HCT116 (cell line): ENCODE measurements around the gene RBBP6. TPM values are rescaled to one million over a fixed set of nuclear protein-coding genes. Genes with fewer than 3 reads are reported as not detected.

Experiments used
- ATAC-seq: fragments of 200-7000 bp; cut with Tn5 transposase; 2 replicates; pipeline ENCODE4 v1.9.1; 2020; ENCODE audit warnings: mild to moderate bottlenecking, moderate library complexity
- BruUV-seq: library from RNA; stranded (reverse); fragments of 400-500 nt; replicated peaks from 2 replicates; lab custom pipeline; 2021; lab: Mats Ljungman, UMichigan
- CTCF ChIA-PET: fragments of 300-600 bp; sonication (Branson Sonifier 250); formaldehyde crosslinking; loops from one replicate; lab custom pipeline; 2021; ENCODE audit warnings: antibody characterized with exemption; lab: Charles Lee
- POLR2A ChIA-PET: fragments of 300-600, 350-600 bp; sonication (Branson Sonifier 250); formaldehyde crosslinking; loops from one replicate; lab custom pipeline; 2021; ENCODE audit warnings: antibody characterized with exemption; lab: Charles Lee
- RAD21 ChIA-PET, 2 experiments: fragments of 300-600 bp; sonication (Branson Sonifier 250); formaldehyde crosslinking; loops; one replicate each; lab custom pipeline; 2023; ENCODE audit warnings: low total read pairs in 2 of 2; ENCODE audit not compliant: uncharacterized antibody in 2 of 2, unreplicated experiment in 2 of 2, low non-redundant PET in 1 of 2; lab: Charles Lee
- DNase-seq: peaks from one replicate; pipeline ENCODE4 v3.0.0-alpha.2; 2010; ENCODE audit warnings: low read depth, low spot score
- H2AFZ ChIP-seq: fragments of 200-600 bp; shearing (Covaris generic), sonication (generic); 2 replicates; pipeline ENCODE4 v1.6.1; 2017; ENCODE audit warnings: low read depth, mixed run types, mixed read lengths, antibody characterized with exemption, low read length; ENCODE audit not compliant: poor library complexity, severe bottlenecking
- H3K27ac ChIP-seq: 2 replicates; pipeline ENCODE4 v1.5.1; 2012; ENCODE audit warnings: low read depth, low read length
- H3K27me3 ChIP-seq: fragments of 200-600 bp; sonication (generic); 2 replicates; pipeline ENCODE4 v1.6.1; 2016; ENCODE audit warnings: mixed run types, low read length, mixed read lengths; ENCODE audit not compliant: insufficient read depth
- H3K36me3 ChIP-seq, 2 experiments: fragments of 200-500 bp in 1 of 2; fragments of 200-600 bp in 1 of 2; sonication (Bioruptor generic) in 1 of 2; sonication (generic) in 1 of 2; 2 replicates each; pipeline versions ENCODE4 v1.5.1 to v1.6.1; 2014 to 2016; ENCODE audit warnings: low read length in 2 of 2, inconsistent platforms in 1 of 2, mixed read lengths in 1 of 2, mixed run types in 1 of 2; ENCODE audit not compliant: insufficient read depth in 2 of 2, control insufficient read depth in 1 of 2
- H3K4me1 ChIP-seq, 2 experiments: fragments of 200-600 bp in 1 of 2; sonication (generic) in 1 of 2; 2 replicates each; pipeline versions ENCODE4 v1.5.1 to v1.6.1; 2012 to 2017; ENCODE audit warnings: low read length in 2 of 2, inconsistent platforms in 1 of 2, mild to moderate bottlenecking in 1 of 2, mixed read lengths in 1 of 2, mixed run types in 1 of 2, moderate library complexity in 1 of 2; ENCODE audit not compliant: insufficient read depth in 2 of 2, control insufficient read depth in 1 of 2
- H3K4me2 ChIP-seq: fragments of 200-600 bp; sonication (generic); 2 replicates; pipeline ENCODE4 v1.6.1; 2017; ENCODE audit warnings: mixed run types, low read length, mixed read lengths
- H3K4me3 ChIP-seq, 2 experiments: fragments of 200-600 bp in 1 of 2; sonication (generic) in 1 of 2; replicated peaks in 1 of 2; 2 replicates each; pipeline ENCODE4 v1.5.1; 2011 to 2016; ENCODE audit warnings: low read length in 2 of 2, control low read depth in 1 of 2, low read depth in 1 of 2, mild to moderate bottlenecking in 1 of 2, mixed read lengths in 1 of 2, mixed run types in 1 of 2
- H3K79me2 ChIP-seq: fragments of 200-600 bp; sonication (generic); 2 replicates; pipeline ENCODE4 v1.6.1; 2017; ENCODE audit warnings: mild to moderate bottlenecking, mixed run types, low read length, moderate library complexity, mixed read lengths; ENCODE audit not compliant: insufficient read depth
- H3K9ac ChIP-seq: fragments of 200-600 bp; sonication (generic); 2 replicates; pipeline ENCODE4 v1.6.1; 2016; ENCODE audit warnings: low read length, mixed read lengths
- H3K9me2 ChIP-seq: fragments of 200-600 bp; sonication (generic), shearing (Covaris generic); 2 replicates; pipeline ENCODE4 v1.6.1; 2017; ENCODE audit warnings: mixed run types, mild to moderate bottlenecking, moderate library complexity; ENCODE audit not compliant: insufficient read depth
- H3K9me3 ChIP-seq, 2 experiments: fragments of 200-500 bp in 1 of 2; fragments of 200-600 bp in 1 of 2; sonication (Bioruptor generic) in 1 of 2; sonication (generic) in 1 of 2; 2 replicates each; pipeline ENCODE4 v1.6.1; 2014 to 2017; ENCODE audit warnings: low read length in 2 of 2, mixed read lengths in 2 of 2, inconsistent platforms in 1 of 2, low read depth in 1 of 2, mild to moderate bottlenecking in 1 of 2, mixed run types in 1 of 2, moderate library complexity in 1 of 2; ENCODE audit not compliant: control insufficient read depth in 1 of 2, insufficient read depth in 1 of 2
- H4K20me1 ChIP-seq: fragments of 200-600 bp; sonication (generic), shearing (Covaris generic); 2 replicates; pipeline ENCODE4 v1.6.1; 2017; ENCODE audit warnings: mixed run types, mild to moderate bottlenecking, moderate library complexity; ENCODE audit not compliant: insufficient read depth
- ATF3 ChIP-seq: IDR thresholded peaks from 2 replicates; pipeline ENCODE4 v1.6.1; 2012
- CBX3 ChIP-seq: IDR thresholded peaks from 2 replicates; pipeline ENCODE4 v1.6.1; 2012; ENCODE audit warnings: low read depth
- CEBPB ChIP-seq: IDR thresholded peaks from 2 replicates; pipeline ENCODE4 v1.6.1; 2012; ENCODE audit warnings: low read depth
- EGR1 ChIP-seq: IDR thresholded peaks from 2 replicates; pipeline ENCODE4 v1.6.1; 2012; ENCODE audit warnings: low read depth
- ELF1 ChIP-seq: IDR thresholded peaks from 2 replicates; pipeline ENCODE4 v1.6.1; 2012; ENCODE audit warnings: low read depth, borderline replicate concordance
- EZH2 ChIP-seq: fragments of 200-600 bp; sonication (generic); IDR thresholded peaks from 2 replicates; pipeline ENCODE4 v1.6.1; 2017; ENCODE audit warnings: antibody characterized with exemption, mixed run types
- JUND ChIP-seq: IDR thresholded peaks from 2 replicates; pipeline ENCODE4 v1.6.1; 2012
- POLR2A ChIP-seq: IDR thresholded peaks from 2 replicates; pipeline ENCODE4 v1.7.0; 2011; ENCODE audit warnings: borderline replicate concordance; ENCODE audit not compliant: insufficient read depth, insufficient read length; ENCODE audit errors: extremely low read depth
- POLR2AphosphoS5 ChIP-seq: IDR thresholded peaks from 2 replicates; pipeline ENCODE4 v1.6.1; 2011; ENCODE audit warnings: mild to moderate bottlenecking, low read depth, low read length, moderate library complexity
- RAD21 ChIP-seq: IDR thresholded peaks from 2 replicates; pipeline ENCODE4 v1.6.1; 2012; ENCODE audit warnings: low read depth, mild to moderate bottlenecking
- SP1 ChIP-seq: IDR thresholded peaks from 2 replicates; pipeline ENCODE4 v1.6.1; 2012; ENCODE audit warnings: low read depth
- YY1 ChIP-seq: IDR thresholded peaks from 2 replicates; pipeline ENCODE4 v1.6.1; 2011; ENCODE audit warnings: low read length, low read depth, moderate library complexity, mild to moderate bottlenecking; ENCODE audit not compliant: insufficient replicate concordance; ENCODE audit errors: extremely low read depth
- ZFX ChIP-seq: fragments of 450-650 bp; IDR thresholded peaks from 2 replicates; pipeline ENCODE4 v1.6.1; 2017
- ZNF274 ChIP-seq: fragments of 200-500 bp; sonication (Bioruptor generic); IDR thresholded peaks from 2 replicates; pipeline ENCODE4 v1.6.1; 2014; ENCODE audit warnings: mild to moderate bottlenecking, low read depth, low read length, inconsistent platforms
- intact Hi-C: fragments of 100-400 bp; cut with micrococcal nuclease; formaldehyde crosslinking; loops from 2 replicates; pipeline ENCODE4 v1.10.0; 2022
- total RNA-seq: library from RNA; stranded (reverse); gene quantifications from one replicate; pipeline ENCODE4 v1.2.1, GENCODE V29; 2021; ENCODE audit not compliant: unreplicated experiment
- TF ChIP-seq, protein P1 (sequence below), 3 experiments: fragments of 200-600 bp in 1 of 3; sonication (generic) in 1 of 3; IDR thresholded peaks in 2 of 3; conservative IDR thresholded peaks in 1 of 3; 2 replicates each; pipeline ENCODE4 v1.5.1; 2012 to 2017; ENCODE audit warnings: low read depth in 2 of 3, low read length in 2 of 3, antibody characterized with exemption in 1 of 3, borderline replicate concordance in 1 of 3, control low read depth in 1 of 3, mild to moderate bottlenecking in 1 of 3, mixed read lengths in 1 of 3, mixed run types in 1 of 3, moderate library complexity in 1 of 3; ENCODE audit not compliant: insufficient read depth in 1 of 3
- TF ChIP-seq, protein P2 (sequence below): IDR thresholded peaks from 2 replicates; pipeline ENCODE4 v1.6.1; 2012

Gene RBBP6
- total RNA-seq, 1 experiment from 2014 or later = 52.4 TPM

DNA sequence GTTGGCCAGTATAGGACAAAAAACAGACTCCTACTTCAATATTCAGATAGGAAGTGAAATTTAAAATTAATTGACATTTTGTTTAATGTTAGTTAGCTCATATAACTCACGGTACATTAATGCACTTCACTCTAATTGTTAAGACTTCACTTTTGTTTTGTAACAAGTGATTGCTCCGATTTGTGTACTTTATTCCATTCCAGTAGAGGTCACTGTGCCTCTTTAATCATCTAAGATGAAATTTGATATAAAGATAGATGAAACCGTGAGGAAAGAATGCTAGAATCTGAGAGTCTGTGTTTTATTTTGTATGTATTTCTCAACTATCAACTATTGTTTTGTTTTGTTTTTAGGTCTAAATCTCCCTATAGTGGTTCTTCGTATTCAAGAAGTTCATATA, 29.0 kb downstream of the RBBP6 start:
- CTCF ChIA-PET = interaction anchor here (0.5 kb wide), 1 partner anchor 233 kb away, joined by 5 read pairs; no protein-coding TSS in a partner anchor
- no peak for TF ChIP-seq CBX3
- TF ChIP-seq, protein P1, sequence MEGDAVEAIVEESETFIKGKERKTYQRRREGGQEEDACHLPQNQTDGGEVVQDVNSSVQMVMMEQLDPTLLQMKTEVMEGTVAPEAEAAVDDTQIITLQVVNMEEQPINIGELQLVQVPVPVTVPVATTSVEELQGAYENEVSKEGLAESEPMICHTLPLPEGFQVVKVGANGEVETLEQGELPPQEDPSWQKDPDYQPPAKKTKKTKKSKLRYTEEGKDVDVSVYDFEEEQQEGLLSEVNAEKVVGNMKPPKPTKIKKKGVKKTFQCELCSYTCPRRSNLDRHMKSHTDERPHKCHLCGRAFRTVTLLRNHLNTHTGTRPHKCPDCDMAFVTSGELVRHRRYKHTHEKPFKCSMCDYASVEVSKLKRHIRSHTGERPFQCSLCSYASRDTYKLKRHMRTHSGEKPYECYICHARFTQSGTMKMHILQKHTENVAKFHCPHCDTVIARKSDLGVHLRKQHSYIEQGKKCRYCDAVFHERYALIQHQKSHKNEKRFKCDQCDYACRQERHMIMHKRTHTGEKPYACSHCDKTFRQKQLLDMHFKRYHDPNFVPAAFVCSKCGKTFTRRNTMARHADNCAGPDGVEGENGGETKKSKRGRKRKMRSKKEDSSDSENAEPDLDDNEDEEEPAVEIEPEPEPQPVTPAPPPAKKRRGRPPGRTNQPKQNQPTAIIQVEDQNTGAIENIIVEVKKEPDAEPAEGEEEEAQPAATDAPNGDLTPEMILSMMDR (IDR thresholded peaks at IDR 0.05 in 2 of 3, conservative IDR thresholded peaks at IDR 0.05 in 1 of 3; ENCODE audit: borderline replicate concordance in 1 of 3, insufficient read depth in 1 of 3, low read depth in 2 of 3, low read length in 2 of 3) = peak in 2 of 3 experiments; percentile 28 to 61; a peak in 4 of 6 replicates
- no peak for TF ChIP-seq POLR2AphosphoS5
- no peak for TF ChIP-seq CEBPB
- TF ChIP-seq EGR1 = no peak
- TF ChIP-seq ATF3 = no peak
- no peak for TF ChIP-seq POLR2A
- TF ChIP-seq ZFX = no peak
- TF ChIP-seq ELF1 = no peak
- TF ChIP-seq, protein P2, sequence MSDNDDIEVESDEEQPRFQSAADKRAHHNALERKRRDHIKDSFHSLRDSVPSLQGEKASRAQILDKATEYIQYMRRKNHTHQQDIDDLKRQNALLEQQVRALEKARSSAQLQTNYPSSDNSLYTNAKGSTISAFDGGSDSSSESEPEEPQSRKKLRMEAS = no peak
- TF ChIP-seq RAD21 = peak; percentile 48
- no peak for TF ChIP-seq YY1
- TF ChIP-seq JUND = no peak
- no peak for TF ChIP-seq EZH2
- no peak for TF ChIP-seq SP1
- no peak for TF ChIP-seq ZNF274
- TF ChIP-seq, all 23 proteins: peak for 2
- Histone ChIP-seq H2AFZ (no peak overlapping the region), H3K9me2 (no peaks in the 10 kb centered on the region), H3K9ac (no peak overlapping the region), H4K20me1 (no peaks in the 10 kb centered on the region), H3K4me1 (no peaks in the 10 kb centered on the region), H3K36me3 (peaks cover 58 to 81% of the 10 kb centered on the region in 2 experiments), H3K9me3 (no peaks in the 10 kb centered on the region), H3K4me2 (no peak overlapping the region), H3K27me3 (no peaks in the 10 kb centered on the region), H3K27ac (no peak overlapping the region), H3K4me3 (no peak overlapping the region), H3K79me2 (no peaks in the 10 kb centered on the region)
- intact Hi-C loops = loop anchor here (5.0 kb wide), 1 partner anchor 119 kb away; no protein-coding TSS in a partner anchor
- ATAC-seq = no peak
- POLR2A ChIA-PET = no interaction called here
- RAD21 ChIA-PET = no interaction called here
- no TSS peak for BruUV-seq
- DNase-seq = no peak
